Adipocyte (in vitro differentiated cells): ENCODE data around the gene FAM83G.
A peak's percentile ranks its signal among the peaks of the same experiment; 100 is the strongest.
"Not testable (repeated sequence)": the region's sequence is repeated elsewhere in the genome, so short reads cannot be mapped to it uniquely, and the experiment has no call there.

Source experiments
- DNase-seq: peaks from one replicate; pipeline ENCODE4 v3.0.0-alpha.2; 2015; ENCODE audit warnings: low read depth
- H3K27me3 ChIP-seq: replicated peaks from 2 replicates; pipeline ENCODE4 v1.7.0; 2013; ENCODE audit warnings: mild to moderate bottlenecking, low read length, moderate library complexity; ENCODE audit not compliant: control insufficient read depth, insufficient read depth
- H3K36me3 ChIP-seq: 2 replicates; pipeline ENCODE4 v1.7.0; 2013; ENCODE audit warnings: low read length, mild to moderate bottlenecking, moderate library complexity; ENCODE audit not compliant: control insufficient read depth, insufficient read depth, severe bottlenecking
- H3K4me1 ChIP-seq: 2 replicates; pipeline ENCODE4 v1.7.0; 2013; ENCODE audit warnings: mild to moderate bottlenecking, low read length, moderate library complexity; ENCODE audit not compliant: control insufficient read depth, insufficient read depth
- H3K4me3 ChIP-seq: 2 replicates; pipeline ENCODE4 v1.7.0; 2013; ENCODE audit warnings: mild to moderate bottlenecking, low read length, moderate library complexity
- H3K9ac ChIP-seq: 2 replicates; pipeline ENCODE4 v1.7.0; 2013; ENCODE audit warnings: mild to moderate bottlenecking, low read length, moderate library complexity
- H3K9me3 ChIP-seq: 2 replicates; pipeline ENCODE4 v1.7.0; 2013; ENCODE audit warnings: mild to moderate bottlenecking, low read length, moderate library complexity; ENCODE audit not compliant: control insufficient read depth

The FAM83G gene

DNA sequence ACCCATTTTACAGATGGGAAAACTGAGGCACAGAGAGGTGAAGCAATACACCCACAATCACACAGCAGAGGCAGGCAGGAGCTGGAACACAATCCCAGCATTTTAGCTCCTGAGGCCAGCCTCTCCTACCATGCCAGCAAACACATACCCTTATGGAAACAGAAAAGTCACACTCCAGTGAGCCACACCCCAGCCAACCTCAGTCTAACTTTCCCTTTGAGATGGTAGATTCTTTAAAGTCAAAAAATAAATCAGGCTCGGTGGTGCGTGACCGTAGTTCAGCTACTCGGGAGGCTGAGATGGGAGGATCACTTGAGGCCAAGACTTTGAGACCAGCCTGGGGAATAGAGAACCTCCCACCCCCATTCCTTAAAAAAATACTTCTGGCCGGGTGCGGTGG, 31.6 kb upstream of the FAM83G start:
- not testable (repeated sequence) for H3K36me3 ChIP-seq, DNase-seq, H3K27me3 ChIP-seq, H3K9me3 ChIP-seq, H3K4me1 ChIP-seq, H3K4me3 ChIP-seq, H3K9ac ChIP-seq

DNA sequence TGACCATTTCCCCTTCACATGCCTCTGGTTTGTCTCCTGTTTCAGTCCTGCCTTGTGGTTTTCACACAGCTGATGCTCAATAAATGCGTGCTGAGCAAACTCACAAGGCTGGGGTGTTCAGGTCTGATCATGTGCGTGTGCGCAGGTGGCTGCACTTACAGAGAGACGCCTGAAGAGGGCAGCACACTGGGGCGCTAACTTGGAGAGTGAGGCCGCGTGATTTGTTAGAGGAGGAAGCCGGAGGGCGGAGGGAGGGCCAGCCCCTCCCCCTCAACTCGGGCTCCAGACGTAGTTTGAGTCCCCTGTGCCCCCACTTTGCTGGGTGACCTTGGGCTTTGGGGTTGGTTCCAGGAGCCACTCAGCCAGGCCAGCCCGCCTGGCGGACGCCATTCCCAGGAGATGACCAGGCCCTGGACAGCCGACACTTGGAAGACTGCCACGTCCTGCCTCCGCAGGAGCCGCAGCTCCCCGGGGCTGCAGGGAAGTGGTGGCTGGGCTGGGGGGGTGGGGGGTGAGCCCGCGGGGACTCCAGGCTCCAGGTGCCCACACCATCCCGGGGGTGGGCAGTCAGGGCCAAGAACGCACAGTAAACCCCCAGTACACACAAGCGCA, 27.9 kb upstream of the FAM83G start:
- H3K36me3 ChIP-seq, H3K9me3 ChIP-seq, H3K27me3 ChIP-seq, H3K4me1 ChIP-seq, H3K4me3 ChIP-seq, H3K9ac ChIP-seq, DNase-seq: not testable (repeated sequence)

DNA sequence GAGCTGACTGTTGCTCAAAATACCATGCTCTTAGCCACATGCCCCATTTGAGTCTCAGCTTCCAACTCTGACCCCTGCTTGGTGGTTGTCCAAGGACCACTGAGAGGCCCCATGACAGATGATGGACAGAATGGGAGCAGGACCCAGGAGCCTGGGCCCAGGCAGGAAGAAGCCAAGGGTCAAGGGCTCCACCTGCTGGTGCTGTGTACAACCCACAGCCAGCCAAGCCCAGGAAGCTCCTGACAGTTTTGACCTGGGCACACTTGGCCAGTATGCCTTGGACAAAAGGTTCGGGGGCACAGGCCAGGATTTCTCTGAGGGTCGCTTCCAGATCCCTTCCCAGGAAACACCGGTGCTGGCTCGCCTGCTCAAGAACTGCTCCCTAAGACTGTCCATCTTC, 27.2 kb upstream of the FAM83G start:
- not testable (repeated sequence) for DNase-seq, H3K9me3 ChIP-seq, H3K36me3 ChIP-seq, H3K27me3 ChIP-seq, H3K4me1 ChIP-seq, H3K9ac ChIP-seq, H3K4me3 ChIP-seq

DNA sequence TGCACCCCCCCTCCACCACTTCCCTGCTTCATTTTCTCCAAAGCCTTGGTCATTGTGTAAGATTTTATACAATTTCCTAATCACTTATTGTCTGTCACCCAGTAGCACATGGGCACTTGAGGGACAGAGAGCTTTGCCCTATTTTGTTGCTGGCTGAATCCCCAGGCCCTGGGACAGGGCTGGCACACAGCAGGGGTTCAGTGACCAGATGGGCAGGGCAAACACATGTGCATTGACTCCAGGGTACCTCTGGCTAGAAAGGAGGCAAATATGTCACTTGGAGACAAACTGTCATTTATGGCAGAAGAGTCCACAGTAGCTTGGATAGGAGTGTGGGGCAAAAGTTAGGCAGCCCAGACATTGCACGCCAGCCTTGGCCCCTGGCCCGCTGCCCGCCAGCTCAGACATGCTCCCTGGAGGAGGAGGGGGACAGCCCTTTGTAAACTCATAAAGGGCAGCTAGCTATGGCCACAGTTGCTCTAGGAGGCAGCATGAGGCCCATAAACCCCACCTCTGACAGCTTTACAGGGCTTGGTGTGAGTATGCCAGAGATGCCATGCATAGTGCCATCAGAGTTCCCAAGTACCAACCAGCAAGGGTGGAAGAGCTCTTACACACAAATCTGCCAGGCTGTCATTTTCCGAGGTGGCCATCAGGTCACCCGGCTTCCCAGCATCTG, 26.3 kb upstream of the FAM83G start:
- H3K9ac ChIP-seq, DNase-seq, H3K36me3 ChIP-seq, H3K9me3 ChIP-seq, H3K27me3 ChIP-seq, H3K4me3 ChIP-seq, H3K4me1 ChIP-seq: not testable (repeated sequence)

GRCh38 chr17:19029740-19030139, 25.2 kb upstream of the FAM83G start:
- H3K4me3 ChIP-seq, DNase-seq, H3K9ac ChIP-seq, H3K27me3 ChIP-seq, H3K4me1 ChIP-seq, H3K36me3 ChIP-seq, H3K9me3 ChIP-seq: not testable (repeated sequence)

DNA sequence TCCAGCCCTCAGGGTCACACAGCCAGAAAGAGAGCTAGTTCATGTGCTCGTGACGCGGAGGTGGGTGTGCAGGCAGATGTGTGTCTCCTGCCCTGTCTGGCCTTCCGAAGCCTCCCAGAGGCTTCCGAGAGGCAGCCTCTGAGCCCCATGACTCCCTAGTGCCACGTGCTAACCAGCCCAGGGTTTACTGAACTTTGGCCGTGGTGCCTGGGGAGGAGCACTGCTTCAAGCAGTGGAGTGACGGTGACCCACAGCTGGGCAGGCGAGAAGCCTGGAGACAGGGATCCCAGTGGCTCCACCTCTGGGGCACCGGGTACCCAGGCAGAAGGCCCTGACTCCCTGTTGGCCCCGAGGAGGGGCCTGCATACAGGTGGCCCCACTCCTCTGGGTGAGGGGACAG, 24.1 kb upstream of the FAM83G start:
- not testable (repeated sequence) for H3K4me3 ChIP-seq

DNA sequence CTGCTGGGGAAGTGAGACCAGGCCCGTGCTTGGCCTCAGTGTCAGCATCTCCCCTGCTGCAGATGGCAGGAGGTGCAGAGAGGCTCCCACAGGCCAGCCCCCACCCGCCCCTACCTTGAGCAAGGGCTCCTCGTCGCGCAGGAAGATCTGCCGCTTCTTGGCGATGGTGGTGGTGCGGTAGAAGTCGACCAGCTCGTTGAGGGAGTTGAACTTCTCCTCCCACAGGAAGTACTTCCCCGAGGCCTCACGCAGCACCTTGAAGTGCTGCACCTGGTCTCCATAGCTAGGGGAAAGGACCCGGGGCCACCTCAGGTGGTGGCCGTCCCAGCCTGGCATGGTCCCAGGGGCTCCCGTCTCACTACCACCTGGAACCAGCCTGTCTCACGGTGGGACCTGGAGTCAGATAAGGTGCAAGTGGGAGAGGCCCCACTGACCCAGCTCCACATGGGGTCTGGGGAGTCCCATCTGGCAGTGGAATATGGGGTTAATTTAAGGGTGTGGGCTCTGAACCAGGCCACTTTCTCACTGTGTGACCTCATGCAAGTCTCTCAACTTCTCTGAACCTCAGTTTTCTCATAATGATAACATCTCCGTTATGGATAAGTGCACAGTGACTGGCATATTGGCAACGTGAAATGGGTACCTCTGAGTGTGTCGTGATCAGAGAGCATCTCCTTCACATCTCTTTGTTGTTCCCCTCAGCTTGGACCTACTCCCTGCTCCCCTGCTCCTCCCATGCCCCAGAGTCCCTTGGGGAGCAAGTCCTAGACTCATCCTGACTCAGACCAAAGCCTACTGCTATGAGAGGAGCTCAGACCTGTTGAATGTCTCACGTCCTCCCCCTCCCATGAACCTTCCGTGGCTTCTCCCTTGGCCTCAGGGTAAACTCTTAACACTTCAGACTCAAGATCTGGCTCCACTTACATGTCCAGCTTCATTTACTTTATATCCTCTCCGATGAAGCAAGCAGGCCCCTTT, 19.8 kb upstream of the FAM83G start:
- H3K9ac ChIP-seq = no peak overlapping the region
- H3K4me3 ChIP-seq = no peak overlapping the region
- H3K4me1 ChIP-seq = peaks cover 4% of the 10 kb centered on the region
- no peaks in the 10 kb centered on the region for H3K36me3 ChIP-seq
- H3K27me3 ChIP-seq = peaks cover 2% of the 10 kb centered on the region
- peak; percentile 9 for DNase-seq
- H3K9me3 ChIP-seq = no peaks in the 10 kb centered on the region

More for the DNA sequence above, 24.1 kb upstream of the FAM83G start:
- not testable (repeated sequence) for H3K9me3 ChIP-seq, H3K36me3 ChIP-seq, H3K9ac ChIP-seq, DNase-seq, H3K27me3 ChIP-seq, H3K4me1 ChIP-seq

DNA sequence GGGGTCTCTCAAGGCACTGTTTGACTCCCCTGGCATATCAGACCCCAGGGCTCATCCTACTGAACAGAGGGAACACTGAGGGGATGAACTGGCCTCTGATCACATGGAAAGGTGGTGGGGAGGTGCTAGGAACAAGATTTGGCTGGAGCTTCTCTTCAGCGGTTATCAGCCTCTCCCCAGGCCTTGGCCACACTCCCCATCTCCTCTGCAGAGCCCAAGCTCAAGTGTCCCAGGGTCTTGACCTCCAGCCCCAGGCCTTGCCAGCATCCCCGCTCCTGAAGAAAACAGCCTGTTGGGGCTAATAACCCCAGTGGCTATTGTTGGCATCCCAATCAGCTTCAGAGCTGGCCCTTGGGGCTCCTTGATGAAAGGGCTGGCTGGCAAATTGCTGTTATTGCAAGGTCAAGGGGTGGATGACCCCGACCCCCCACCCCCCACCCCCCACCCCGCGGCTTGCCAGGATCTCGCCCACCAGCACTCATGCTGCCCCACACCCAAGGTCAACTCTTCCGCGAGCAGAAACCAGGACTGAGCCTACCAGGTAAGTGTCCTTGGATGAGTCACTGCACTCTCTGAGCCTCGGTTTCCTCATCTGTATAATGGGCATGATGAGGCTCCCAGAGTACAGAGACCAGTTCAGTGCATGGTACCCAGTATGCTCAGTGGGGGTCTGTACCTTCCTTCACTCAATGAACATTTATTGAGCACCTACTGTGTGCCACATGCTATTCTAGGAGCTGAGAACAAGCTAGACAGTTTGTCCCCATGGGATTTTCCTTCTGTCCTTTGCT, 18.8 kb upstream of the FAM83G start:
- Histone ChIP-seq H3K4me1 (peaks cover 4% of the 10 kb centered on the region), H3K27me3 (peaks cover 9% of the 10 kb centered on the region), H3K4me3 (no peak overlapping the region), H3K9me3 (no peaks in the 10 kb centered on the region), H3K36me3 (no peaks in the 10 kb centered on the region), H3K9ac (no peak overlapping the region)
- DNase-seq = no peak

GRCh38 chr17:19022747-19023146, 18.2 kb upstream of the FAM83G start:
- no peak overlapping the region for H3K4me3 ChIP-seq
- H3K4me1 ChIP-seq = peaks cover 4% of the 10 kb centered on the region
- H3K27me3 ChIP-seq = peaks cover 13% of the 10 kb centered on the region
- no peaks in the 10 kb centered on the region for H3K36me3 ChIP-seq
- no peaks in the 10 kb centered on the region for H3K9me3 ChIP-seq
- H3K9ac ChIP-seq = no peak overlapping the region
- no peak for DNase-seq

DNA sequence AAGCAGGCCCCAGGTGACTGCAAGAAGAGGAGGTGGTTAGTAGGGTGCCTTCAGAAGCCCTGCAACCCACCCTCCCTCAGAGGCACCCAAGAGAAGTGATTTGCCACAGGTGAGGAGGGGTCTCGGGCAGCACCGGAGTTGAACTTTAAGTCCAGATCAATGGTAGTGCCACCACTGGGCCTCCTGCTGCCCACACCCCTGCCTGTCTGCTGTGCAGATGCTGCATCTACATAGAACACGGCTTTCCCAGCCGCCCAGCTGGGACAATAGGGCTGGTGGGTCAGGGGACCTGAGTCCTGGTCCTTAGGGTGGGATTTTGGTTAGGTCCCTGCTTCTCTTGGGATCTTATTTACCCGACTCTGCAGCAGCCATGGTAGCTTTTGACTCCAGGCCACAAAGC, 17.6 kb upstream of the FAM83G start:
- Histone ChIP-seq H3K36me3 (no peaks in the 10 kb centered on the region), H3K9ac (no peak overlapping the region), H3K4me3 (no peak overlapping the region), H3K4me1 (peaks cover 4% of the 10 kb centered on the region), H3K27me3 (peaks cover 13% of the 10 kb centered on the region), H3K9me3 (no peaks in the 10 kb centered on the region)
- no peak for DNase-seq

- H3K9me3 ChIP-seq = no peaks in the 10 kb centered on the region
- DNase-seq = no peak
- H3K4me1 ChIP-seq = peaks cover 4% of the 10 kb centered on the region
- no peak overlapping the region for H3K9ac ChIP-seq
- peaks cover 15% of the 10 kb centered on the region for H3K27me3 ChIP-seq
- no peak overlapping the region for H3K4me3 ChIP-seq
- H3K36me3 ChIP-seq = no peaks in the 10 kb centered on the region
Observed at GRCh38 chr17:19021622-19022083, 17.1 kb upstream of the FAM83G start.
